GM21381 (cell line): Measurements from ENCODE around the gene MAGI1.

Experiments used
- ATAC-seq: cut with Tn5 transposase; IDR thresholded peaks from one replicate; pipeline ENCODE4 v1.9.1; 2021; ENCODE audit warnings: mild to moderate bottlenecking, moderate library complexity; ENCODE audit not compliant: unreplicated experiment

MAGI1 gene

GRCh38 chr3:65313666-65314065, 725.1 kb downstream of the MAGI1 start:
- ATAC-seq, result no peak

GRCh38 chr3:65305836-65306235, 732.9 kb downstream of the MAGI1 start:
- ATAC-seq, result no peak
